ENCODE data around the gene COASY.
"Not testable (repeated sequence)": the region's sequence is repeated elsewhere in the genome, so short reads cannot be mapped to it uniquely, and the experiment has no call there.

COASY gene

DNA sequence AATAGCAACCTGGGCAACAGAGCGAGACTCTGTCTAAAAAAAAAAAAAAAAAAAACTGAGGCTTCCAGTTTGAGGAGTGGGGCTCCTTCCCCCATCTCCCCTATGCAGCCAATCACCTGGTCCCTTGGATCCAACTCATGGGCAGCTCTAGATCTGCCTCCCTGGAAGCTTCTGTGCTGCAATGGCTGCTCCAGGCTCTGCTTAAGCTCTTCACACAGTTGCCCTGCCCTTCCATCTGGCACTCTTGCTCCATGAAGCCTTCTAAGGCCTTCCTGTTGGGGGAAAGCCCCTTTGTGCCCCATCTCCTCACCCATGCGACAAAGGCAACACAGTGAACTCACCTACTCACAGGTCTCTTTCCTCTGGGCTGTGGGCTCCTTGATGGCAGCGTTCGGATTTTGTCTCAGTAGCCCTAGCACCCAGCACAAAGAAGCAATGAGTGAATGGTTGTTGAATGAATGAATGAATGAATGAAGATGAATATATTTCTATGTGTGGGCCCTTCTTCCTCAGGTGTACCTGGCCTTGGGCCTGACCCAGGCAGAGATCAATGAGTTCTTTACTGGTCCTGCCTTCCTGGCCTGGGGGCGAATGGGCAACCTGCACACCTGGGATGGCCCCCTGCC lies 24.0 kb upstream of the COASY start:
- no peak for DNase-seq (ENCODE audit: low read depth)
- TF ChIP-seq, protein P1, sequence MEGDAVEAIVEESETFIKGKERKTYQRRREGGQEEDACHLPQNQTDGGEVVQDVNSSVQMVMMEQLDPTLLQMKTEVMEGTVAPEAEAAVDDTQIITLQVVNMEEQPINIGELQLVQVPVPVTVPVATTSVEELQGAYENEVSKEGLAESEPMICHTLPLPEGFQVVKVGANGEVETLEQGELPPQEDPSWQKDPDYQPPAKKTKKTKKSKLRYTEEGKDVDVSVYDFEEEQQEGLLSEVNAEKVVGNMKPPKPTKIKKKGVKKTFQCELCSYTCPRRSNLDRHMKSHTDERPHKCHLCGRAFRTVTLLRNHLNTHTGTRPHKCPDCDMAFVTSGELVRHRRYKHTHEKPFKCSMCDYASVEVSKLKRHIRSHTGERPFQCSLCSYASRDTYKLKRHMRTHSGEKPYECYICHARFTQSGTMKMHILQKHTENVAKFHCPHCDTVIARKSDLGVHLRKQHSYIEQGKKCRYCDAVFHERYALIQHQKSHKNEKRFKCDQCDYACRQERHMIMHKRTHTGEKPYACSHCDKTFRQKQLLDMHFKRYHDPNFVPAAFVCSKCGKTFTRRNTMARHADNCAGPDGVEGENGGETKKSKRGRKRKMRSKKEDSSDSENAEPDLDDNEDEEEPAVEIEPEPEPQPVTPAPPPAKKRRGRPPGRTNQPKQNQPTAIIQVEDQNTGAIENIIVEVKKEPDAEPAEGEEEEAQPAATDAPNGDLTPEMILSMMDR (IDR thresholded peaks at IDR 0.05; ENCODE audit: control insufficient read depth, extremely low read depth, insufficient read depth): no peak
- no peak overlapping the region for H3K4me3 ChIP-seq (ENCODE audit: low read depth, low read length)

DNA sequence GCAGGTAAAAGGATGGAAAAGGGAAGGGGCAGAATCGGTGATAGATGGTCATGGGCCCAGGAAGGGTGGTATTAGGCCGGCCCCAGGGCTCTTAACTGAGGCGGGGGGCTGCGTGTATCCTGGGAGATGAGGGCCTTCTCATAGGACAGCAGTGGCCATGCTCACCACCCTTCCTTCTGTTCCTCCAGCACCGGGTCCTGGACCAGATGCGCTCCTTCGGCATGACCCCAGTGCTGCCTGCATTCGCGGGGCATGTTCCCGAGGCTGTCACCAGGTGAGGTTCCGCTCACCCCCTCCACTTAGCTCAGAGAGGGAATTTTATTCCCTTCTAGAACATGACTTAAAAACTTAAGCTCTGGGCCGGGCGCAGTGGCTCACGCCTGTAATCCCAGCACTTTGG lies 23.5 kb upstream of the COASY start:
- TF ChIP-seq, protein P1 (IDR thresholded peaks at IDR 0.05; ENCODE audit: control insufficient read depth, extremely low read depth, insufficient read depth): no peak
- no peak overlapping the region for H3K4me3 ChIP-seq (ENCODE audit: low read depth, low read length)
- DNase-seq (ENCODE audit: low read depth): no peak

DNA sequence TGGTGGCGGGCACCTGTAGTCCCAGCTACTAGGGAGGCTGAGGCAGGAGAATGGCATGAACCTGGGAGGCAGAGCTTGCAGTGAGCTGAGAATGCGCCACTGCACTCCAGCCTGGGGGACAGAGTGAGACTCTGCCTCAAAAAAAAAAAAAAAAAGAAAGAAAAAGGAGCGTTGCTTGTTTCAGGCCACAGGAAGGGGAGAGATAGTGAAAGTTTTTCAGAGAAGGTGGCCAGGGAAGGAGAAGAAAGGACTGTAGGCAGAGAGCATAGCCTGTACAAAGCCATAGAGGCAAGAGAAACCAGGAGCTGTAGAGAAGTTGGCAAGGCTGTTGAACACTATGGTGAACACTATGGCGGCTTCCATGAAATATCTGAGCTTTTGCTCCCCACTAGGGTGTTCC lies 21.4 kb upstream of the COASY start:
- H3K4me3 ChIP-seq (ENCODE audit: low read depth, low read length); DNase-seq (ENCODE audit: low read depth): not testable (repeated sequence)

DNA sequence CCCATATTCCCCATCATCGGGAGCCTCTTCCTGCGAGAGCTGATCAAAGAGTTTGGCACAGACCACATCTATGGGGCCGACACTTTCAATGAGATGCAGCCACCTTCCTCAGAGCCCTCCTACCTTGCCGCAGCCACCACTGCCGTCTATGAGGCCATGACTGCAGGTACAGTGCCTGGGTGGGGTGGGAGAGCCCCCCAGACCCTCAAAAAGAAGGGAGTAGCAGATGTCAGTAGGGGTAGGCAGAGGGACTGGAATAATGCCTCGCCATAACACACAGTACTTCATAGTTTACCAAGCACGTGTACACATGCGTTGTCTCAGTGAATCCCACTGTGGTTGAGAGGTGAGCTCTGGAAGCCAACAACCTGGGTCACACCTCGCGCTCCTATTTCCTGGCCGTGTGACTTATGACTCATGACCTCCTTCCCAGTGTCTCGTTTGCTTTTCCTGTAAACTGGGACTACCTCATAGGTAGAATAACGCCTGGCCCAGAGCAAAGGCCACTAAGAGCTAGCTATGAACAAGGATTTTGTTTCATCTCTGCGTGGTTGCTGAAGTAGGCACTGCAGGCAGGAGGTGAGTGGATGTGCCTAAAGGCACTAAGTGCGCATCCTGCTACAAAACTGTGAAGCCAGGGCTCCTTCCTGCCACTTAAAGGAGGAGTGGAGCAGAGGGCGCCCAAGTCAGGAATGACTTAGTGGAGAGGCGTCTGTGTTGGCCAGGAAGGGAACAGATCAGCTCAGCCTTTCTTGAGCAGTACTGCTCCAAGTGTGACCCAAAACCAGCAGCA lies 20.7 kb upstream of the COASY start:
- TF ChIP-seq, protein P1 (IDR thresholded peaks at IDR 0.05; ENCODE audit: control insufficient read depth, extremely low read depth, insufficient read depth): no peak
- H3K4me3 ChIP-seq (ENCODE audit: low read depth, low read length): no peak overlapping the region
- DNase-seq (ENCODE audit: low read depth): peak; percentile 87

DNA sequence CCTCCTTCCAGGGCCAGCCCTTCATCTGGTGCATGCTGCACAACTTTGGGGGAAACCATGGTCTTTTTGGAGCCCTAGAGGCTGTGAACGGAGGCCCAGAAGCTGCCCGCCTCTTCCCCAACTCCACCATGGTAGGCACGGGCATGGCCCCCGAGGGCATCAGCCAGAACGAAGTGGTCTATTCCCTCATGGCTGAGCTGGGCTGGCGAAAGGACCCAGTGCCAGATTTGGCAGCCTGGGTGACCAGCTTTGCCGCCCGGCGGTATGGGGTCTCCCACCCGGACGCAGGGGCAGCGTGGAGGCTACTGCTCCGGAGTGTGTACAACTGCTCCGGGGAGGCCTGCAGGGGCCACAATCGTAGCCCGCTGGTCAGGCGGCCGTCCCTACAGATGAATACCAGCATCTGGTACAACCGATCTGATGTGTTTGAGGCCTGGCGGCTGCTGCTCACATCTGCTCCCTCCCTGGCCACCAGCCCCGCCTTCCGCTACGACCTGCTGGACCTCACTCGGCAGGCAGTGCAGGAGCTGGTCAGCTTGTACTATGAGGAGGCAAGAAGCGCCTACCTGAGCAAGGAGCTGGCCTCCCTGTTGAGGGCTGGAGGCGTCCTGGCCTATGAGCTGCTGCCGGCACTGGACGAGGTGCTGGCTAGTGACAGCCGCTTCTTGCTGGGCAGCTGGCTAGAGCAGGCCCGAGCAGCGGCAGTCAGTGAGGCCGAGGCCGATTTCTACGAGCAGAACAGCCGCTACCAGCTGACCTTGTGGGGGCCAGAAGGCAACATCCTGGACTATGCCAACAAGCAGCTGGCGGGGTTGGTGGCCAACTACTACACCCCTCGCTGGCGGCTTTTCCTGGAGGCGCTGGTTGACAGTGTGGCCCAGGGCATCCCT lies 18.5 kb upstream of the COASY start:
- no peak for DNase-seq (ENCODE audit: low read depth)
- no peak overlapping the region for H3K4me3 ChIP-seq (ENCODE audit: low read depth, low read length)
- TF ChIP-seq, protein P1 (IDR thresholded peaks at IDR 0.05; ENCODE audit: control insufficient read depth, extremely low read depth, insufficient read depth): no peak

DNA sequence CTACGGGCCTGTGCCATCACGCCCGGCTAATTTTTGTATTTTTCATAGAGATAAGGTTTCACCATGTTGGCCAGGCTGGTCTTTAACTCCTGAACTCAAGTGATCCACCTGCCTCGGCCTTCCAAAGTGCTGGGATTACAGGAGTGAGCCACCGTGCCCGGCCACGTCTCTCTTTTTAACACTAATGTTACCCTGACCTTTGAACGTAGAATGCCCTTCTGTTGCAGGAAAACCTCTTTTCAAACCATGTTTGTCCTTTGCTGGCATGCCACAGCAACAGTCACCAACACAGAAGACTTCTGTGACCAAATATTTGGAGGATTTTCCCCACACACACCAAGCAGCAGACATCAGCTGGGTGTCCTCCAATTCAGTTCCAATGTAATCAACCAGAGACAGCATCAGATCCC lies 17.1 kb upstream of the COASY start:
- DNase-seq (ENCODE audit: low read depth): no peak
- TF ChIP-seq, protein P1 (IDR thresholded peaks at IDR 0.05; ENCODE audit: control insufficient read depth, extremely low read depth, insufficient read depth): no peak

DNA sequence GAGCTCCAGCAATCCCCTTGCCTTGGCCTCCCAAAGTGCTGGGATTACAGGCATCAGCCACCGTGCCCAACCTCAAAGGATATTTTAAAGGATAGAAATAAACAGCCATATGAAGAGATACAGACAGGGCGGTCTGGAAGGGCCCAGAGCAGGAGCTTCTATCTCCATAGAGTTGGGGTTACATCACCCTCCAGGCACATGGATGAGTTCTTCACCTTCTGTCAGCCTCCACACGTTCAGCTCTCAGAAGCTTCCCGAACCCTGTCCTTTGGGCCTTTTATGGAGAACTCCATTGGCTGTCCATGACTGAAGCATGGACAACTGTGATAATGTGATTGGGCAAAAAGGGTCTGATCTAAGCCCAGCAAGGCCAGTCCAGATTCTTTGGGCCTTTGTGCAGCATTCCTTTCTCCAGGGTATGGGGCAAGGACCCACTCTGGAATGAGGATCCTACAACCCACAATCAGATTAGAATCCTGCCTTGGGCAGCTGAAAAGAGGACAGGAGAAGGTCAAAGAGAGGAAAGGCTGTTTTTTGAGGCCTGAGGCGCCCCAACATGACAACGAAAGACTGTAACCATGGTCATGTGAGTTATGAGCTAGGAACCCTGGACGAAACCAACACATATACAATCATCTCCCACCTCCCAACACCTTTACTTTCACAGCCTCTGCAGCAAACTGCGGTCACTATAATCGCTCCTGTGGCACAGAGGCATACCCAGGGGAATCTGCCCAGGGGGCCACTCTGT lies 16.0 kb upstream of the COASY start:
- H3K4me3 ChIP-seq (ENCODE audit: low read depth, low read length); DNase-seq (ENCODE audit: low read depth): not testable (repeated sequence)

More for the DNA sequence above, 17.1 kb upstream of the COASY start:
- no peak overlapping the region for H3K4me3 ChIP-seq (ENCODE audit: low read depth, low read length)

All from LNCaP clone FGC (cell line).